ENCODE measurements around the gene CRISPLD2. TPM values are rescaled to one million over a fixed set of nuclear protein-coding genes. Genes with fewer than 3 reads are reported as not detected.

The CRISPLD2 gene
- total and polyA plus RNA-seq, 9 of the 15 experiments (the other 6 are each of a cell fraction or from before 2014, with no cell fraction given): 0.03 to 0.24 (median 0.04) TPM; not detected in 4

DNA sequence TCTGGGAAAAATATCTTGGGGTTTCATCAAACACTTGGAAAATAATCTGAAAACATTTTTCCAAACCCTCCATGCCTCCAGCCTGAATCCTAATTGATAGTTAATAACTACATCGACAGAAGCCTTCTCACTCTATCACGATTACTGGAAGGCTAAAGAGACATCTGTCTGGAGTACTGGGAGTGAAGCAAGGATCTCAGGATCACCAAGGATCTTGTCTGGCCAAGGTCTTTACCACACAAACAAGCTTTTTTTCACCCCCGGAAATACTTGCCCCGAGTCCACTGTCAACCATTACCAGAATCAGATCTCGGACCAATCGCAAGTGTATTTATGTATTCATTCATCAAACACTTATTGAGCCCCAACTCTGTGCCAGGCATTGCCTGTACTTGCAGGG, 28.3 kb upstream of the CRISPLD2 start:
- H3K27me3 ChIP-seq (ENCODE audit: control insufficient read depth in 2 of 2, insufficient read depth in 2 of 2, low read length in 2 of 2): peaks cover 0 to 12% of the 10 kb centered on the region in 2 experiments; a peak in 2 of 5 replicates
- H4K20me1 ChIP-seq (replicated peaks; ENCODE audit: control insufficient read depth, insufficient read depth, low read length): no peaks in the 10 kb centered on the region
- in situ Hi-C loops (cut with MboI) (no loop called here), intact Hi-C loops (cut with micrococcal nuclease) (no loop called here)
- DNase-seq (ENCODE audit: extremely low read depth in 1 of 4, low spot score in 3 of 4) (no peak), ATAC-seq (no peak), FAIRE-seq (no peak)
- H3K79me2 ChIP-seq (ENCODE audit: control insufficient read depth, insufficient read depth, low read length): no peaks in the 10 kb centered on the region
- no peaks in the 10 kb centered on the region for H3K9me3 ChIP-seq (replicated peaks; ENCODE audit: control insufficient read depth, insufficient read depth, low read depth, low read length)
- H3K36me3 ChIP-seq (ENCODE audit: control insufficient read depth, insufficient read depth, low read length): no peaks in the 10 kb centered on the region
- no peak overlapping the region for H3K4me3 ChIP-seq
- H2AFZ ChIP-seq (ENCODE audit: low read depth, low read length): no peak overlapping the region
- H3K4me1 ChIP-seq (replicated peaks in 1 of 2; ENCODE audit: control insufficient read depth in 2 of 2, insufficient read depth in 2 of 2, low read length in 2 of 2): peaks cover 2 to 13% of the 10 kb centered on the region in 2 experiments; a peak in 2 of 5 replicates
- WGBS (ENCODE audit: insufficient coverage, low coverage, missing lambda C conversion rate): 36% methylated on average over 6 of the region's 6 CpGs
- BruUV-seq (replicated peaks): no TSS peak
- no peak overlapping the region for H3K27ac ChIP-seq (ENCODE audit: extremely low read depth, low read depth, low read length)
- no peak overlapping the region for H3K4me2 ChIP-seq (ENCODE audit: insufficient read depth, low read length)
- POLR2A ChIA-PET: interaction anchor here (0.6 to 1.1 kb wide), 2 partner anchors 9 to 11 kb away, joined by 3 to 4 read pairs; no protein-coding TSS in a partner anchor
- CTCF ChIA-PET (ENCODE audit: low intra/inter-chr PET ratio): interaction anchor here (0.7 kb wide), 1 partner anchor 39 kb away, joined by 3 read pairs; no protein-coding TSS in a partner anchor
- no peaks in the 10 kb centered on the region for H3K9me1 ChIP-seq (ENCODE audit: control insufficient read depth, insufficient read depth, low read length)
- H3K9ac ChIP-seq (ENCODE audit: insufficient read depth in 1 of 2, low read depth in 2 of 2, low read length in 2 of 2): no peak overlapping the region
- TF ChIP-seq, protein P1, sequence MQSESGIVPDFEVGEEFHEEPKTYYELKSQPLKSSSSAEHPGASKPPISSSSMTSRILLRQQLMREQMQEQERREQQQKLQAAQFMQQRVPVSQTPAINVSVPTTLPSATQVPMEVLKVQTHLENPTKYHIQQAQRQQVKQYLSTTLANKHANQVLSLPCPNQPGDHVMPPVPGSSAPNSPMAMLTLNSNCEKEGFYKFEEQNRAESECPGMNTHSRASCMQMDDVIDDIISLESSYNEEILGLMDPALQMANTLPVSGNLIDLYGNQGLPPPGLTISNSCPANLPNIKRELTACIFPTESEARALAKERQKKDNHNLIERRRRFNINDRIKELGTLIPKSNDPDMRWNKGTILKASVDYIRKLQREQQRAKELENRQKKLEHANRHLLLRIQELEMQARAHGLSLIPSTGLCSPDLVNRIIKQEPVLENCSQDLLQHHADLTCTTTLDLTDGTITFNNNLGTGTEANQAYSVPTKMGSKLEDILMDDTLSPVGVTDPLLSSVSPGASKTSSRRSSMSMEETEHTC (IDR thresholded peaks at IDR 0.05): no peak
- TF ChIP-seq ZNF12 (CRISPR knock-in tag; IDR thresholded peaks at IDR 0.05) (no peak), MECOM (CRISPR knock-in tag; IDR thresholded peaks at IDR 0.05) (no peak), ZNF3 (CRISPR knock-in tag; IDR thresholded peaks at IDR 0.05) (no peak), ZKSCAN1 (IDR thresholded peaks at IDR 0.05; ENCODE audit: low read depth, low read length) (no peak), TCF3 (CRISPR knock-in tag; IDR thresholded peaks at IDR 0.05) (no peak), JUND (IDR thresholded peaks at IDR 0.05; ENCODE audit: borderline replicate concordance, low read depth, low read length) (no peak), JUND (tag; IDR thresholded peaks at IDR 0.05; ENCODE audit: borderline replicate concordance, low read depth, low read length) (no peak), ZNF354B (CRISPR knock-in tag; IDR thresholded peaks at IDR 0.05) (no peak), THRAP3 (IDR thresholded peaks at IDR 0.05; ENCODE audit: borderline replicate concordance) (no peak), ESRRB (CRISPR knock-in tag; IDR thresholded peaks at IDR 0.05; ENCODE audit: borderline replicate concordance) (no peak)
- TF ChIP-seq, protein P2, sequence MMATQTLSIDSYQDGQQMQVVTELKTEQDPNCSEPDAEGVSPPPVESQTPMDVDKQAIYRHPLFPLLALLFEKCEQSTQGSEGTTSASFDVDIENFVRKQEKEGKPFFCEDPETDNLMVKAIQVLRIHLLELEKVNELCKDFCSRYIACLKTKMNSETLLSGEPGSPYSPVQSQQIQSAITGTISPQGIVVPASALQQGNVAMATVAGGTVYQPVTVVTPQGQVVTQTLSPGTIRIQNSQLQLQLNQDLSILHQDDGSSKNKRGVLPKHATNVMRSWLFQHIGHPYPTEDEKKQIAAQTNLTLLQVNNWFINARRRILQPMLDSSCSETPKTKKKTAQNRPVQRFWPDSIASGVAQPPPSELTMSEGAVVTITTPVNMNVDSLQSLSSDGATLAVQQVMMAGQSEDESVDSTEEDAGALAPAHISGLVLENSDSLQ (IDR thresholded peaks at IDR 0.05): no peak
- TF ChIP-seq, protein P3, sequence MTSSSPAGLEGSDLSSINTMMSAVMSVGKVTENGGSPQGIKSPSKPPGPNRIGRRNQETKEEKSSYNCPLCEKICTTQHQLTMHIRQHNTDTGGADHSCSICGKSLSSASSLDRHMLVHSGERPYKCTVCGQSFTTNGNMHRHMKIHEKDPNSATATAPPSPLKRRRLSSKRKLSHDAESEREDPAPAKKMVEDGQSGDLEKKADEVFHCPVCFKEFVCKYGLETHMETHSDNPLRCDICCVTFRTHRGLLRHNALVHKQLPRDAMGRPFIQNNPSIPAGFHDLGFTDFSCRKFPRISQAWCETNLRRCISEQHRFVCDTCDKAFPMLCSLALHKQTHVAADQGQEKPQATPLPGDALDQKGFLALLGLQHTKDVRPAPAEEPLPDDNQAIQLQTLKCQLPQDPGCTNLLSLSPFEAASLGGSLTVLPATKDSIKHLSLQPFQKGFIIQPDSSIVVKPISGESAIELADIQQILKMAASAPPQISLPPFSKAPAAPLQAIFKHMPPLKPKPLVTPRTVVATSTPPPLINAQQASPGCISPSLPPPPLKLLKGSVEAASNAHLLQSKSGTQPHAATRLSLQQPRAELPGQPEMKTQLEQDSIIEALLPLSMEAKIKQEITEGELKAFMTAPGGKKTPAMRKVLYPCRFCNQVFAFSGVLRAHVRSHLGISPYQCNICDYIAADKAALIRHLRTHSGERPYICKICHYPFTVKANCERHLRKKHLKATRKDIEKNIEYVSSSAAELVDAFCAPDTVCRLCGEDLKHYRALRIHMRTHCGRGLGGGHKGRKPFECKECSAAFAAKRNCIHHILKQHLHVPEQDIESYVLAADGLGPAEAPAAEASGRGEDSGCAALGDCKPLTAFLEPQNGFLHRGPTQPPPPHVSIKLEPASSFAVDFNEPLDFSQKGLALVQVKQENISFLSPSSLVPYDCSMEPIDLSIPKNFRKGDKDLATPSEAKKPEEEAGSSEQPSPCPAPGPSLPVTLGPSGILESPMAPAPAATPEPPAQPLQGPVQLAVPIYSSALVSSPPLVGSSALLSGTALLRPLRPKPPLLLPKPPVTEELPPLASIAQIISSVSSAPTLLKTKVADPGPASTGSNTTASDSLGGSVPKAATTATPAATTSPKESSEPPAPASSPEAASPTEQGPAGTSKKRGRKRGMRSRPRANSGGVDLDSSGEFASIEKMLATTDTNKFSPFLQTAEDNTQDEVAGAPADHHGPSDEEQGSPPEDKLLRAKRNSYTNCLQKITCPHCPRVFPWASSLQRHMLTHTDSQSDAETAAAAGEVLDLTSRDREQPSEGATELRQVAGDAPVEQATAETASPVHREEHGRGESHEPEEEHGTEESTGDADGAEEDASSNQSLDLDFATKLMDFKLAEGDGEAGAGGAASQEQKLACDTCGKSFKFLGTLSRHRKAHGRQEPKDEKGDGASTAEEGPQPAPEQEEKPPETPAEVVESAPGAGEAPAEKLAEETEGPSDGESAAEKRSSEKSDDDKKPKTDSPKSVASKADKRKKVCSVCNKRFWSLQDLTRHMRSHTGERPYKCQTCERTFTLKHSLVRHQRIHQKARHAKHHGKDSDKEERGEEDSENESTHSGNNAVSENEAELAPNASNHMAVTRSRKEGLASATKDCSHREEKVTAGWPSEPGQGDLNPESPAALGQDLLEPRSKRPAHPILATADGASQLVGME (CRISPR knock-in tag; IDR thresholded peaks at IDR 0.05): no peak
